Measurements from ENCODE around the gene MAGEA9B.
"Not testable (repeated sequence)": the region's sequence is repeated elsewhere in the genome, so short reads cannot be mapped to it uniquely, and the experiment has no call there.

The MAGEA9B gene

DNA sequence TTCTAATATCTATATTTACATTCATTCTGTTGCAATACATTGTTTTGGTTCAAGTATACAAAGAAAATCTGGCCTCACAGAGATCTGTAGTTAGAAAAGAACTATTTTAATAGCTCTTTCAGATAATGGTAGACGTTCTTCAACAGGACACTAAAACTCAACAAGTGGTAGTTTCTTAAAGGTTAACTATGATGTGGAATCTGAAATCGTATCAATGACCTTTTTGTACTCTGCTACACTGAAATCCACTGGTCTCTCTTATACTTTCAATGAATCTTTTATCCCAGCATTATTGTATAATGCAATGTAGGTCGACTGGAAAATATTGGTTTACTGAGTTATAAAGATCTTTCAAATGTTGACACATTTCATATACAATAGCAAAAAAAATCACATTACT, 31.6 kb upstream of the MAGEA9B start:
- DNase-seq (ENCODE audit: extremely low read depth, low read depth) = no peak
- TF ChIP-seq, protein P1, sequence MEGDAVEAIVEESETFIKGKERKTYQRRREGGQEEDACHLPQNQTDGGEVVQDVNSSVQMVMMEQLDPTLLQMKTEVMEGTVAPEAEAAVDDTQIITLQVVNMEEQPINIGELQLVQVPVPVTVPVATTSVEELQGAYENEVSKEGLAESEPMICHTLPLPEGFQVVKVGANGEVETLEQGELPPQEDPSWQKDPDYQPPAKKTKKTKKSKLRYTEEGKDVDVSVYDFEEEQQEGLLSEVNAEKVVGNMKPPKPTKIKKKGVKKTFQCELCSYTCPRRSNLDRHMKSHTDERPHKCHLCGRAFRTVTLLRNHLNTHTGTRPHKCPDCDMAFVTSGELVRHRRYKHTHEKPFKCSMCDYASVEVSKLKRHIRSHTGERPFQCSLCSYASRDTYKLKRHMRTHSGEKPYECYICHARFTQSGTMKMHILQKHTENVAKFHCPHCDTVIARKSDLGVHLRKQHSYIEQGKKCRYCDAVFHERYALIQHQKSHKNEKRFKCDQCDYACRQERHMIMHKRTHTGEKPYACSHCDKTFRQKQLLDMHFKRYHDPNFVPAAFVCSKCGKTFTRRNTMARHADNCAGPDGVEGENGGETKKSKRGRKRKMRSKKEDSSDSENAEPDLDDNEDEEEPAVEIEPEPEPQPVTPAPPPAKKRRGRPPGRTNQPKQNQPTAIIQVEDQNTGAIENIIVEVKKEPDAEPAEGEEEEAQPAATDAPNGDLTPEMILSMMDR (IDR thresholded peaks at IDR 0.05; ENCODE audit: low read depth, low read length) = no peak

DNA sequence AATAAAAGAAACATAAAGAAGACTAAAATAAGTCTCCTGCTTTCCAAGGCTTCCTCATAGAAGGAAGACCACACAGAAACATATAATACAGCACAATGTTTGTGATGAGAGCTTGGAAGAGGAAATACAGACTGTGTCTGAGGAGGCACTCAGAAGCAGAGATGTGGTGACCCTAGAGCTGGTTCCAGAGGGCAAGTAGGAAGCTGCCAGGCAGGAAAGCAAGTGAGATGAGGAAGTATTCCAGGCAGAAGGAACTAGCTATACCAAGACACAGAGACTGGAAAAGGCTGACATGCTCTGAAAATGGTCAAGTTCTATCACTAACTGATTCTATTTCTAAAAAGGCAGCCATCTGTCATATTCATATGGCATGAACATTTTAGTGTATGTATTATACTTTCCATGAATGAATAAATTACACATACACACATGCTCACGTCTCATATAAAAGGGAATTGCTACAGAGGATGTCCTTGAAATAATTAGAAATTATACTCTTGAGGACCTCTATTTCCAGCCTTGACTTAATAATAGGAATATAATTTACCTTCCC, 24.4 kb upstream of the MAGEA9B start:
- no peak for DNase-seq (ENCODE audit: extremely low read depth, low read depth)
- TF ChIP-seq, protein P1 (IDR thresholded peaks at IDR 0.05; ENCODE audit: low read depth, low read length) = no peak

DNA sequence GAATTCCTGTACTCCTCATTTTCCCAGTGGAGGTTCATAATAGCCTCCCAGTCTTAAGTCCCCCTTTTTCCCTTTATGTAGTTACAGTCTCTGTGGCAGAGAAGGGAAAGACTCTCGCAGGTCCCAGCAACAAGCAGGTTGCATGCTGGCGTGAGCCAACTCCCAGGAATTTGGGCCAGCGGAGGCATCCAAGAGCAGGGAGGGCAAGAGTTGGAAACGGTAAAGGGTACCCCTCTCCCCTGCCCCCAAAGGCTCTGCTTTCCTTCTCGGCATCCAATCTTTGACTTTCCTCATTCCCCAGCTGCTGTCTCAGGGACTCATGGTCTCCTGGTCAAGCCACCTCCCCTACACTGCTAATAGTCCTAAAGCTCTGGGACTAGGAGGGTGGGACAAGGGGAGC, 23.3 kb upstream of the MAGEA9B start:
- TF ChIP-seq, protein P1 (IDR thresholded peaks at IDR 0.05; ENCODE audit: low read depth, low read length) = no peak
- no peak for DNase-seq (ENCODE audit: extremely low read depth, low read depth)

DNA sequence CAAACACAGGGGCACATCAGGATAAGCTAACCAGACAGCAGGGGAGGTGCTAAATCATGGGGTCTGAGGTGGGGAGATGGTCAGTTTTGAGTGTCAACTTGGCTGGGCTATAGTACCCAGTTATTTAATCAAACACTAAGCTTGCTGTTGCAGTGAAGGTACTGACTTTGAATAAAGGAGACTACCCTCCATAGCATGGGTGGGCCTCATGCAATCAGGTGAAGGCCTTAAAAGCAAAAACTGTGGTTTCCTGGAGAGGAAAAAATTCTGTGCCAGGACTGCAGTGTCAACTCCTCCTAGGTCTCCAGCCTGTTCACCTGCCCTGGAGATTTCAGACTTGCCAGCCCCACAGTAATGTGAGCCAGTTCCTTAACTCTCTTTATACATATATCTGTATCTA, 20.4 kb upstream of the MAGEA9B start:
- TF ChIP-seq, protein P1 (IDR thresholded peaks at IDR 0.05; ENCODE audit: low read depth, low read length) = no peak

DNA sequence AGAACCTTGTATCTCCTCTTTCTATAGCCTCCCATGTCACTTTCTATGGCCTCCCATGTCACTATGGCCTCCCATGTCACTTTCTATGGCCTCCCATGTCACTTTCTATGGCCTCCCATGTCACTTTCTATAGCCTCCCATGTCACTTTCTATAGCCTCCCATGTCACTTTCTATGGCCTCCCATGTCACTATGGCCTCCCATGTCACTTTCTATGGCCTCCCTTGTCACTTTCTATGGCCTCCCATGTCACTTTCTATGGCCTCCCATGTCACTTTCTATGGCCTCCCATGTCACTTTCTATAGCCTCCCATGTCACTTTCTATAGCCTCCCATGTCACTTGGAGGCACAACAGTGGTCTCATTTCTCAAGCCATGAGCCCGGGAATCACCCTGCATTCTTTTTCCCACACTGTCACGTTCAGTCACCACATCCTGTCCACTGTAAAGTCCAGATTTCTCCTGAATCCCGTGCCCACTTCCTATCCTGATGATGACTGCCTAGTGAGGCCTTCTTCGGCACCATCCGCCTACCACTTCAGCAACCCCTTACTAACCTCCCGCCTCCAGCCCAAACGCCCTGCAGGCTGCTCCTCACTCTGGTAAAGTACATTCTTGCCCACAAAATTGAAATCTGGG, 18.1 kb upstream of the MAGEA9B start:
- not testable (repeated sequence) for DNase-seq (ENCODE audit: extremely low read depth, low read depth)

More for the DNA sequence above, 20.4 kb upstream of the MAGEA9B start:
- DNase-seq (ENCODE audit: extremely low read depth, low read depth) = no peak

DNA sequence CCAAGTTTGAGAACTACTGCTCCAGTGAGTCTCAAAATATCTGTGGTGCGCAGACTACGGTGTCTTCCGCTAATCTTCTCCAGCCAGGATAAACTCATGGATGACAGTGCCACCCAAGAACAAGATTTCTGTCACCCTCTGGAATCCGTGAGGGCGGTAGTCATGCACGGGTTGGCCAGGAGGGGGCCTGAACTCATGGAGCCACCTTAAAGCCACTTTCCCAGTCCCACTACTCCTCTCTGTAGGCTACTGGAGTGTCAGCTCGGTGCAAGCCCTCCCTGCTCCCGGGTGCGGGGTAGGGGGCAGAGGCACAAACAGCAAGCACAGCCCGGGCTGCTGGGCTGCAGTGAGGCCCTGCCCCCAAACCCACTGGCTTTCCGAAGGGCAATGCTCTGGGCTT, 11.3 kb upstream of the MAGEA9B start:
- not testable (repeated sequence) for DNase-seq (ENCODE audit: extremely low read depth, low read depth)

DNA sequence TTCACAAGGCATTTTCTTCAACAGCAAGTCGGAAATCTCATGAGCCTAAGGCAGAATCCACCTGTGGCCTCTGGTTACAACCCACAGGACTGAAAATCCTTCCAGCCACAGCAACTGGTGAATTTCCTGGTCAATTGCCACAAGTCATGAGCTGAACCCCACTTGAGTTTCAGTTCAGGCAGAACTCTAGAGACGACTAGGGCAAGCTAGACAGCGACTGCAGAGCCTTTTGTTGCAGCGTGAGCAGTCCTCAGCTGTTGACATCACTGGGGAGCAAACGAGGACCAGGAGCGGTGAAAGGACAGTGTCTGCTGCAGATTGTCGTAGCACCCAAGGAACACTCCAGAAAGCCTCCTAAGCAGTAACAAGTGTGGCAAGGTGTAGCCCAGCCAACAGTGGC, 8.7 kb upstream of the MAGEA9B start:
- not testable (repeated sequence) for DNase-seq (ENCODE audit: extremely low read depth, low read depth)

DNA sequence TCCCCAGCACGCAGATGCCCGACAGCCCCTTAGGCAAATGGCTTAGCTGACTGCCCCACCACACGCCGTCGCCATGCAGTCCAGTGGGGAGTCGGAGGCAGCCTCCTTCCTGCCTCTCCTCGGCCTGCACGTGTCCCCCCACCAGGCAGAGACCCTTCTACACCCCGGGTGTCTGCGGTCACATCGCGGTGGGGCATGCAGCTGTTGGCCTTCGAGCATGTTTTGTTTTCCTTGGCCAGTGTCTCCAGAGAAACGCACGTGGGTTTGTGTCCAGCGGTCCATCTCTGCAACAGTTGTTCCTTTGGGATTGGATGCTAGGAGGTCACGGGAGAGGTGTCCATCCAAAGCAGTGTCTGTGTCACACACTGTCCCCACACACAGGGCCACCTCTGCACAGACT, 8.0 kb upstream of the MAGEA9B start, which contains the start of gene HSFX2:
HSFX2 (minus strand) TSS at position 101 of the 400 bp plus-strand sequence. CDS start 614 bp downstream, outside the sequence.
- DNase-seq (ENCODE audit: extremely low read depth, low read depth) = not testable (repeated sequence)

DNA sequence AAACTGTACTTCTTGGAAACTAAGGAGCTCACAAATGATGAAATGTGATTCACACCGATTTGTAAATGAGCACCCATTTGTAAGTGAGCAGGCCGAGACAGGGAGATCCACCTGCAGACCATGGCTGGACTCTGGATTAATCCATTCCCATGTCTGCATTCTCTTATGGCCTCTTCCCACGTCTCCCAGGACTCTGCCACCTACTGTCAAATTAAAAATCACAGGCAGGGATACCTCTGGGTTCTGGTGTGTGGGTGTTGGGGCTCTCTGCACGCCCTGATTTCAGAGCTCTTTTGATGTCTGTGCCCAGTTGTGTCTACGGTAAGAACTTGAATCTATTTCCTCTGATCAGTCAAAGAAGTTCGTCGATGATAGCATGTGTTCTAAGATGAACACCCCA, 3.7 kb upstream of the MAGEA9B start:
- not testable (repeated sequence) for DNase-seq (ENCODE audit: extremely low read depth, low read depth)

DNA sequence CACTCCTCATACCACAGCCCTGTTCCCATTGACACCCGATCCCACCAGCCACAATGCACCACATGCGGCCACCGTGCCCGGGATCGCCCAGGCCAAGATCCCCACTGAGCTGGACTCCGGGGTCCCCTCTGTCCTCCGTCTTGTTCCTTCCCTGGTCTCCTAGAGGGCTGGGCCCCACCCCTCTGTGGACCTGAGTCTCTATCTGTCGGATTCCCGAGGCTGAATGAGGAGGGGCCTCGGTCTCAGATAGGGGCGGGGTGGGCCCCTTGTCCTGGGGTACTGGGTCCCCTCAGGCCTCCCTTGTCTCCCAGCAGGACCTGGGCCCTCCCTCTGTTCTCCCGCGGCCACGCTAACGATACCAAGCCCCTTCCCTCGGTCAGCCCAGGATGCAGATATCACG, 1.6 kb downstream of the MAGEA9B start:
- not testable (repeated sequence) for DNase-seq (ENCODE audit: extremely low read depth, low read depth)

DNA sequence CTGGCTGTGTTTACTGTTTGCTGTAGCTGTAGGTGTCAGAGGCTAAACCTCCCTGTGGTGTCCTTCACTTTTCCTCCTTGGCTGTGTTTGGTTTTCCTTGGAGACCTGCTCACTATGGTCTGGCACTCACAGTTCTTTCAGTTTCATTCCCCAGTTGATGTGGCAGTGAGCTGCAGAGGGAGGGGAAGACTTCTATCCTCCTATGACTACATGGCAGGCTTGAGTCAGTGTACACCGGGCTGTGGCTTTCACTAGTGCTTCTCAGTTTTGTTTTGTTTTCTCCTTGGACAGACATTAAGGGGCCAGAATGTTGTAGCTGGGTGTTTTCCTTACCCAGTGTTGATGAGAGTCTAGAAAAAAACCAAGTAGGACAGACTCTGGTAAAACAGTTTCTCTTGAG, 13.8 kb downstream of the MAGEA9B start:
- not testable (repeated sequence) for DNase-seq (ENCODE audit: extremely low read depth, low read depth)

Data from AG09319 (cell line).